Measurements from ENCODE around the gene HLCS.

GRCh38 chr21:36992671-36993070 lies 26.2 kb upstream of the HLCS start:
- TF ChIP-seq CTCF (conservative IDR thresholded peaks at IDR 0.05; ENCODE audit: low read depth, low read length) (no peak), RAD21 (IDR thresholded peaks at IDR 0.05; ENCODE audit: low read length) (no peak), MXI1 (IDR thresholded peaks at IDR 0.05; ENCODE audit: borderline replicate concordance, low read depth, low read length) (no peak), POLR2A (IDR thresholded peaks at IDR 0.05; ENCODE audit: low read depth, low read length) (no peak), RCOR1 (IDR thresholded peaks at IDR 0.05; ENCODE audit: insufficient replicate concordance, low read length) (no peak)

Measured in IMR-90 (cell line).